Neural cell (in vitro differentiated cells): ENCODE measurements around the gene ZNRF4.

ENCODE experiments used
- CTCF ChIP-seq: fragments of 450-650 bp; IDR thresholded peaks from 2 replicates; pipeline ENCODE4 v1.5.1; 2014; ENCODE audit warnings: antibody characterized with exemption, mild to moderate bottlenecking, moderate library complexity; ENCODE audit not compliant: poor library complexity, severe bottlenecking
- MXI1 ChIP-seq: fragments of 450-650 bp; conservative IDR thresholded peaks from 2 replicates; pipeline ENCODE4 v1.6.1; 2014; ENCODE audit warnings: antibody characterized with exemption, mild to moderate bottlenecking; ENCODE audit not compliant: poor library complexity, severe bottlenecking
- POLR2AphosphoS5 ChIP-seq: IDR thresholded peaks from 2 replicates; pipeline ENCODE4 v1.6.1; 2012

GRCh38 chr19:5434351-5434917 lies 20.8 kb upstream of the ZNRF4 start:
- no peak for TF ChIP-seq MXI1
- TF ChIP-seq POLR2AphosphoS5 = no peak
- TF ChIP-seq CTCF = no peak
